ENCODE data around the gene C1QA.

Gene C1QA

GRCh38 chr1:22613572-22613918, 22.9 kb upstream of the C1QA start:
- DNase-seq: no peak

- peak; percentile 23 for DNase-seq
Measured at GRCh38 chr1:22613951-22614350, 22.5 kb upstream of the C1QA start.

DNA sequence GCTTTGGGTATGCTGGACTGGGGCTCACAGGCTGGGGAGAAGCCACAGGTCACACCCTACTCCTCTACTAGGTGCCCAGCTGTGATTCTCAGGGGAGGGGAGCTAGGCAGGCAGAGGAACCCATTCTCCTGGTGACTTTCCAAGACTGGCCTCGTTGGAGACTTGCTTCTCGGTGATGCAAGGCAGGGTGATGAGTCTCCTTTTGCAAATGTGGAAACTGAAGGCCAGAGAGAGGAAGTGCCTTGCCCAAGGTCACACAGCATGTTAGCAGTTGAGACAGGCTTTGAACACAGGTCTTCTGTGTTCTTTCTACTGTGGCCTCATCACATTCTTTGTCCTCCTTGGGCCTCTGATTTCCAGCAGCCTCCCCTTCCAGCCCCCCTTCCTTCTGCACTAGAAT, 20.5 kb upstream of the C1QA start:
- no peak for DNase-seq

GRCh38 chr1:22616571-22616970, 19.9 kb upstream of the C1QA start:
- no peak for DNase-seq

- DNase-seq: peak; percentile 43
Measured at GRCh38 chr1:22618056-22618455, 18.4 kb upstream of the C1QA start.

DNA sequence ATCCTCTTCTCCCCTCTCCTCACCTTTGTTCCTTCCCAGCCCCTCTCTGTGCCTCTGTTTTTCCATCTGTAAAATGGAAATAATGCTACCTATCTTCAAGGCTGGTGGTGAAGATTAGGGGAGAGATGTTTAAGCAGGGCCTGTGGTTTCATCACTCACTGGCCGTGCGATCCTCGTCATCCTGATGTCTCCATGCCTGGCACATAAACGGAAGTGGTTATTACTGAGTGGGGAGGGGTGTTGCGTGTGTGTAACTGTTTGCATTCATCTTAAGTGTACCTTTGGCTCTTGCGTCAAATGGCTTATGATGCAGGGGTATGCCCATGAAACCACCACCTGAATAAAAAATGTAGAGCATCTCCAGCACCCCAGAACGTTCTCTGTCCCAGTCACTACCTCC, 17.2 kb upstream of the C1QA start:
- peak; percentile 44 for DNase-seq

DNA sequence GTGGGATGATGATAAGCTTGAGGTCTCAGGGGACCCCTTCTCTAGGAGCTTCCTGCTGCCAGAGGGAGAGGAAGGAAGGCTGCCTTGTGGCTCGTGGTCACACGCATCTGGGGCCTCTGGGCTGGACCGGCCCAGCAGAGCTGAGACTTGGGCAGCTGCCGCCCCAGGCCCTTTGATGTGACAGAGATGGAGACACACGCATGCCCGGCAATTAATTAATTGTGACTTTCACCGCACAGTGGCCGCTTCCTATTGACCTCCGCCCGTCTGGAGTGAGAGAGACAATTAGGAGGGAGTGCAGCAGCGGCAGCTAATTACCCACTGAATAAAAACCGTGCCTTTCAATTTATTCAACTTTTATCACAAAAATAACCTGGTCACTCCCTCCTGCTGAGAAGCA, 16.6 kb upstream of the C1QA start:
- DNase-seq: no peak

DNA sequence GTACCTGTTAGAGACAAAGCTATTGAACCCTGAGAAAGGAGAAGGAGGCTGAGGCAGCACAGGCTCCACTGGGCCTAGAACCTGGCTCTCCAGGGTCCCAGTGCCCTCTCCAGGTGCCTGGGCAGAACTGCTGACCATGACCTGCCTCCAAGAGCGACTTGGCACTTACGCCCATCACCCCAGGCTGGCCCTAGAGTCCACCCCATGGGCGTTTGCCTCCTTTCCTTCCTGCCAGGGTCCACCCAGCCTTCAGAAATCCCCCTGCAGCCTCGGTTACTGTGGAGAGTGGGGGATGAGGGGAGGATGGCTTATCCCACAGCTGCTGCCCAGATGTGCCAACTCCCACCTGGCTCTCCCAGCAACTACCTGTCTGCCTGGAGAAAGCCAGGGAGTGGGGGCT, 14.7 kb upstream of the C1QA start:
- DNase-seq: no peak

DNA sequence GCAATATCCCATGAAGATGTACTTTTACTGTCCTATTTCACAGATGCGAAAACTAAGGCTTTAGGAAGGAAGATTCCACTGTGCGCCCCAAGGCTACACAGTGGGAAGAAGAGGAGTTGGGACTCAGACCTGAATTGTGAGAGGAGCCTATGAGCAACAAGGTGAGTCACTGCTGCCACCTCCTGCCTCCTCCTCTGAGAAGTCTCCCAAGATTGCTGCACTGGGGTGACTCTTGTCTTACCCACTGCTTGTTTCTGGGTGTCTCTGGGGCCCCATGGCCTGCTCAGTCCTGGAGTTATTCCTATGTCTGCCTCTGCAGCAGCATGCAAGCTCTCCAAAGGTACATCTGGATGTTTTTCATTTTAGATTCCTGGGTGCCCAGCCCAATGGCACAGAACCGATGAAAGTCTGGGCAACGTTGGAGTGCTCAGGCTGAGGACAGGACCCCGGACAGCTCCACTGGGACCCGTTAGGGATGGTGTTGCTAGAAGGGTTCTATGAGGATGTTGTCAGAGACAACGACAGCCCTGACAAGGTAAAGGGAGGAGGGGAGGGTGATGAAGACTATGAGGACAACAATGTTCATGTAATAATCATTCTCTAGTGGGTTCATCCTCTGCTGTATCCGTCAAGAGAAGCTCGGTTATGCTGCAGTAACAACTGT, 11.0 kb upstream of the C1QA start:
- DNase-seq: no peak

DNA sequence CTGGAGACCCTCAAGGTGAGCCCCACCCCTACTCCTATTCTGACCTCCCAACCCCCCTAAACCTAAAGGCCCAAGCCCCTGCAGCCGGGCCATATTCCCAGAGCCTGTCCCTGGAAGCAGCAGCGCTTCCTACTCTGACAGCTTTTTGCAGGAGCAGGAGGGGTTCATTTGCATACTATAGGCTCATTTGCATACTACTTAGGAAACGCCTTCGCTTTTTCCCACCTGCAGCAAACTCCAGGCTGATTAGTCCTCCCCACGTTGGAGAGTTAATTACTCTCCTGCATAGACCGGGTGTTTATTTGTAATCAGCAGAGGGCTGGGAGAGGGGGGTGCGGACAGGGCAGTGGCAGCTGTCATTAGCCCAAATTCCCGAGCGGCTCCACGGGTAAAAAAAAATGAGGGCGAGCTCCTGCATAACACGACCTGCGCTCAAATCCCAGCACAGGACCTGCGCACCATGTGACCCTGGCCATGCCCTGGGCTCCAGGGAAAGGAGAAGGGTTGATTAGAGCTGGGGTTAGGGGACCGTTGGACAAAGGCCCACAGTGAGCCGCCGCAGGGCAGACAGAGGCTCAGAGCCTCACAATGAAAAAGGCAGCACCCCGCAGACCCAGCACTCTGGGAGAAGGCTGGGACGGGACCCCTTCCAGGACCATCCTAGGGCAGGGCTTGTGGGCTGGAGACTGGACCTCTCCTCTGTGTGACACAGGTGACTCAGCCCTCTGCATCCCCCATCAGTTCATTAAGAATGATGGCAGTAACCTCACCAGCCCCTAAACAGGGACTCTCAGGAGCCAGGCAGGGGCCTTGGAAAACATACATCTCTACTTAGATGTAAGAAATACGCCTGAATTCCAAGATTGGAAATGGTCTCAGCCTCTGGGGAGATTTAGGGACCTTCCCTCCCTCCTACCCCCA, 9.9 kb upstream of the C1QA start:
- peak; percentile 28 for DNase-seq

DNA sequence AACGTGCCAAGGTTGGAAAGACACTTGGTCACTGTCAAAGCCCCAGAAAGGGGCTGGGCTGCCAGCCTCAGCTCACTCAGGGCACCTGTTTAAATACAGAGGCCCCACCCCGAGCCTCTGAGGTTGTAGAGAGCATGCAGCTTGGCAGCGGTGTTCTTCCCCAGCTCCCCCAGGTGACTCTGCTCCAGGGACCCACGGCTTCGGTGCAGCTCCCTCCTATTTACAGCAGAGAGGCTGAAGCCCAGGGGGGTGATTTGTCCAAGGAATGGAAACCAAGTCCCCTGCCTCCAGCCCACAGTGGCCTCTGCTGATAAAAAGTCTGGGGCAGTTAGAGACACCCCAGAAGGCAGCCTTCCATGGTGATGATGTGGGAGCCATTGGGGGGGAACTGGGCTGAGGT, 9.1 kb upstream of the C1QA start:
- DNase-seq: peak; percentile 80

- no peak for DNase-seq
Measured at GRCh38 chr1:22628698-22629444, 7.6 kb upstream of the C1QA start.

DNA sequence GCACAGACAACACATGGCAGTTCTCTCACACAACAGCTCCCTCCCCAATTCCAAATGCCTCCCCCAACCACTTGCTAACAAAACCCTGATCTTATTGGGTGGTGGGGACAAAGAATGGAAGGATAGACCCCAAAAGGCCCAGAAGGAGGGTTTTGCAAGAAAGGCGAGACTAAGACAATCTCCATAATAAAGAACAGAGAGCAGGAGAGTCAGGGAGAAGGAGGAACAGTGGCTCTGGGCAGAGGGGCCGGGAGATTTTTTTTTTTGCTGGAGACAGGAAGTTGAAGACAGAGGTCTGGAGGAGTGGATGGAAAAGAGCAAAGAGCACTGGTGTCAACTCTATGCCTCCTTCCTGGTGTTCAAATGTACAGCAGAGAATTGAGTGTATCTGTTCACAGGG, 6.5 kb upstream of the C1QA start:
- no peak for DNase-seq

DNA sequence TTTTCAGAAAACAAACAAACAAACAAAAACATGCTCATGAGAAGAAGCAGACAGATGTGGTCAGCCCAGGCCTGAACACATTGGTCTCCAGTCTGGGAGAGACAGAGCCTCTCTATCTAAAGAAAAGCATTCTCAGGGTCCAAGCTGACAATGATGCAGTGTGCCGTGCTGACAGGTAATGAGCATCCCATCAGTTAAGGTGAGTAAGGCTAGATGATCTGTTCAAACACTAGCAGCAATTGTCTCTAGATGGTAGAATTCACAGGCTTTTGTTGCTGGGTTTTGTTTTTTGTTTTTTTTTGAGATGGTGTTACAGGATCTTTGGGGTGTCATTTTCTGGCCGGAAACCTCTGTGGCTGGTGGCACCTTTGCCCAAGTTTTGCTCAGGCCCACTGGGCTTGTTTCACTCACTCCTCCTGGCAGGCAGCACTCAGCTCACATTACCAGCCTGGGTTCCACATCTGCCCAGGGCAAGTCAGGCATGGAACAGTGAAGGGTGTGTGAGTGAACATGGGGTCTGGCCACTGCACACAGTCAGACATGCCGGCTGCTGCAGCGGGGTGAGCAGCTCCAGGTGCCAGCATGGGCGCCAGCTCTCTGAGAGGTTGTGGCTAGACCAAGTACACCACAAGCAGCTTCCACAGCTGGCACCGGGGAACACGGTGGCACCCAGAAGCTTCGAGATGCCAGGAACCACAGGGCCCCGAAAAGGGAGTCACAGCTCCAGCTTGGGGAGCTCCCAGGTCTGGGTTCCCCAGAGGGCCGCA, 2.5 kb upstream of the C1QA start:
- DNase-seq: no peak

- DNase-seq: no peak
Measured at GRCh38 chr1:22635436-22635835, 992 bp upstream of the C1QA start.

- peak; percentile 69 for DNase-seq
Measured at GRCh38 chr1:22636927-22637326, 499 bp downstream of the C1QA start.

GRCh38 chr1:22637907-22638445, 1.5 kb downstream of the C1QA start:
- no peak for DNase-seq

DNA sequence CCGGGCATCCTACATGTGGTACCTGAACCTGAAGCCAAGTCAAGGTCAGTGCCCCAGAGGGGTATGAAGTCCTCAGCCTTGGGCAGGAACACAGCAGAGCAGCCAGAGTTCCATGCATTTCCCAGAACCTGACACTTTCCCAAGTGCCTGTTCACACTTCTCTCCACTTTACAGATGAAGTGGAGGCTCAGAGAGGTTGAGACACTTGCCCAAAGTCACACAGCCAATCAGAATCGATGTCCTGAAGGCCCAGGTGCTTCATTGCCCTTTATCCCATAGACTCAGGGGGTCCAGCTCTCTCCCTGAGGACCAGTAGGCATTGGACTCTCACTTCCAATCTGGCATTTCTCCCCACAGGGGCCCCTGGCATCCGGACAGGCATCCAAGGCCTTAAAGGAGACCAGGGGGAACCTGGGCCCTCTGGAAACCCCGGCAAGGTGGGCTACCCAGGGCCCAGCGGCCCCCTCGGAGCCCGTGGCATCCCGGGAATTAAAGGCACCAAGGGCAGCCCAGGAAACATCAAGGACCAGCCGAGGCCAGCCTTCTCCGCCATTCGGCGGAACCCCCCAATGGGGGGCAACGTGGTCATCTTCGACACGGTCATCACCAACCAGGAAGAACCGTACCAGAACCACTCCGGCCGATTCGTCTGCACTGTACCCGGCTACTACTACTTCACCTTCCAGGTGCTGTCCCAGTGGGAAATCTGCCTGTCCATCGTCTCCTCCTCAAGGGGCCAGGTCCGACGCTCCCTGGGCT, 2.2 kb downstream of the C1QA start:
- no peak for DNase-seq

GRCh38 chr1:22639286-22639685, 2.9 kb downstream of the C1QA start:
- peak; percentile 21 for DNase-seq

GRCh38 chr1:22641247-22641646, 4.8 kb downstream of the C1QA start:
- no peak for DNase-seq

- peak; percentile 78 for DNase-seq
Measured at GRCh38 chr1:22641906-22642636, 5.6 kb downstream of the C1QA start.
